DND-41 (cell line): ENCODE results near the gene ZNF84.

Source experiments
- CTCF ChIP-seq: IDR thresholded peaks from 2 replicates; pipeline ENCODE4 v1.5.1; 2012; ENCODE audit warnings: borderline replicate concordance, low read length, moderate library complexity, mild to moderate bottlenecking; ENCODE audit not compliant: poor library complexity, severe bottlenecking; ENCODE audit errors: extremely low read depth
- EZH2 ChIP-seq: IDR thresholded peaks from 3 replicates; pipeline ENCODE4 v1.6.1; 2012; ENCODE audit warnings: borderline replicate concordance, low read depth, mild to moderate bottlenecking, moderate library complexity, low read length, inconsistent platforms; ENCODE audit not compliant: severe bottlenecking

DNA sequence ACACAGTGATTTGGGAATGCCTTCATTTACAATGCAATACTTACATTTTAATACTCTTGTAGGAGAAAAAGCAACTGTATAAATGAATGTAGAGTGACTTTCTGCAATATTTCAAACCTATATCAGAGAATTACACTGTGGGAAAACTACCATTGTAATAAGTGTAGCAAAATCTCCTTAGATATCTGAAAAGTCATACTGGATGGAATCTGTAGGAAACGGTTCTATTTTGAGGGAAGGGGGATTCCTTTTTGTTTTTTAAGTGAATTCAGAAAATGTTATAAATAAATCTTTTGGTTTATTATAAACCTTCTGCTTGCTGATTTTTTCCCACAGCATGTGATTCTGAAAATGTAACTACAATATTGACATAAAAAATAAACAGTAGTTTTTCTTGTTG is 69.8 kb downstream of the ZNF84 start:
- TF ChIP-seq CTCF (no peak), EZH2 (no peak)
